T-helper 17 cell (primary cell): ENCODE results near the gene SPOCK1. TPM values are rescaled to one million over a fixed set of nuclear protein-coding genes. Genes with fewer than 3 reads are reported as not detected.

Experiments
- ATAC-seq: fragments of 150-1000 bp; cut with Tn5 transposase; 2 replicates; pipeline ENCODE4 v1.10.0; 2021; ENCODE audit warnings: mild to moderate bottlenecking, moderate library complexity
- DNase-seq, 3 donors: peaks; one replicate each; pipeline versions ENCODE4 v3.0.0 to v3.0.0-alpha.2; 2020 to 2021
- H3K9me3 ChIP-seq: one replicate; pipeline ENCODE4 v1.7.0; 2013; ENCODE audit warnings: low read length, mild to moderate bottlenecking; ENCODE audit not compliant: control insufficient read depth, poor library complexity, severe bottlenecking
- H3K27ac Mint-ChIP-seq: one replicate; pipeline ENCODE4 v1.8.0; 2022; ENCODE audit warnings: mild to moderate bottlenecking, moderate library complexity, mixed read lengths
- H3K27me3 Mint-ChIP-seq: one replicate; pipeline ENCODE4 v1.8.0; 2022; ENCODE audit warnings: mixed read lengths
- H3K36me3 Mint-ChIP-seq: one replicate; pipeline ENCODE4 v1.8.0; 2022; ENCODE audit warnings: low read depth, mixed read lengths
- H3K4me1 Mint-ChIP-seq: one replicate; pipeline ENCODE4 v1.8.0; 2022; ENCODE audit warnings: mild to moderate bottlenecking, mixed read lengths
- H3K4me3 Mint-ChIP-seq: one replicate; pipeline ENCODE4 v1.8.0; 2022; ENCODE audit warnings: mild to moderate bottlenecking, moderate library complexity, mixed read lengths
- total RNA-seq, 4 donors: library from RNA in 2 of 4; stranded (reverse) in 2 of 4; gene quantifications; one replicate each; pipeline ENCODE4 v1.2.3 and lab custom pipeline; 2022 to 2026

SPOCK1 gene
- total RNA-seq, 2 donors from 2014 or later, result not detected

DNA sequence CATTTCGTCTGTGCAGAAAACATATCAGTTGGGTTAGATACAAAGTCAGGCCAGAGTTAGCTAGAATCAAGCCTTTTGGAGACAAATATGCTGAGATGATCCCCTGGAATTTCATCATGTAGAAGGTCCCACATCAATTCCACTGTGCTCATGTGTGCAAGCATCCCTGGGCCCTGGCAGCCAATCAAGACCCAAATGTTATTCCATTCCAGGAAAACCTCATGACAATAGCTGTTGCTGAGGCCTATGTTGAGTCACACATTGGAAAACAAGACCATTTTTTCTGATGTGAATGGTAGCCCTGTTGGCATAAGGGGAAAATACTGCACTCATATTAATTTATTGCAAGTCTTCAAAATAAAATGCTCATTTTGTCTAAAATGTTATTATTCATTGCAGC is 11.5 kb downstream of the SPOCK1 start:
- peaks cover 2% of the 10 kb centered on the region for H3K4me1 Mint-ChIP-seq
- no peak overlapping the region for H3K4me3 Mint-ChIP-seq
- H3K36me3 Mint-ChIP-seq, result no peaks in the 10 kb centered on the region
- H3K9me3 ChIP-seq, result no peaks in the 10 kb centered on the region
- ATAC-seq, result no peak
- H3K27me3 Mint-ChIP-seq, result peaks cover 17% of the 10 kb centered on the region
- no peak for DNase-seq
- no peak overlapping the region for H3K27ac Mint-ChIP-seq

DNA sequence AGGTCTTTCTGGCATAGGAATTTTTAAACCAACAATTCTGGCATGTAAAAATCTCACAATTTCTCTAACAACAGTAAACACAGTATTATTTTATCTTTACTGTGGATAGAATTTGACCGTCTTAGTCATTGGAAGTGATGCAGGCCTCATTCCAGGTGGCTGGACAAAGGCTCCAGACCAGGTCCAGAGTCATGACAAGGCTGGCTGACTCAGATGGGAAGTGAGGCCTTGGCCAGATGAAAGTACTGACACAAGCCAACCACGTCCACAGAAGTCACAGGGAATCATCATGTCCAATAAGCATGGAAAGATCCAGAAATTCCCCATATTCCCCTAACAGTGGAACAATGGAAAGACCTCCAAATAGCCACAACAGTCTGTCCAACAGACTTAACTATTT is 12.4 kb downstream of the SPOCK1 start:
- DNase-seq, result no peak
- ATAC-seq, result no peak
- H3K4me1 Mint-ChIP-seq, result peaks cover 2% of the 10 kb centered on the region
- no peak overlapping the region for H3K4me3 Mint-ChIP-seq
- H3K27me3 Mint-ChIP-seq, result peaks cover 17% of the 10 kb centered on the region
- H3K36me3 Mint-ChIP-seq, result no peaks in the 10 kb centered on the region
- H3K27ac Mint-ChIP-seq, result no peak overlapping the region
- no peaks in the 10 kb centered on the region for H3K9me3 ChIP-seq

DNA sequence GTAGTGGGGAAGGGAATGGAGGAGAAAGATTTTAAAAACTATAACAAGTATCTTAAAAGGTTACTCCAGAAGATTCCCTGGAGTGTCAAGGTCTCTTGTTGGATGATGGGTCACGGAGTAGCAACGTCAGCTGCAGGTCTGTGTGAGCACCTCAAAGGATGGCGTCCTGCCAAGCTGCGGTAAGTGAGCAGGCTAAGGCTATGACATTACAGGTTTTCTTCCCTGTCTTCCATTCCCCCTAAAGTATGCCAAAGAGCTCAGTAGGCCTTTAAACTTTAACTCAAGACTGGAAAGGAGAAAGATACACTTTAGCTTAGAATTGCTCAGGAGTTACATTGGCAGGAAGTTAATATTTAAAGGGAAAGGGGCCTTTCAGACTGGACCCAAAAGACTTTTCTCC is 17.5 kb downstream of the SPOCK1 start:
- no peak for ATAC-seq
- Mint-ChIP-seq H3K27ac (no peak overlapping the region), H3K4me1 (peaks cover 2% of the 10 kb centered on the region), H3K36me3 (no peaks in the 10 kb centered on the region), H3K4me3 (no peak overlapping the region), H3K27me3 (peaks cover 21% of the 10 kb centered on the region)
- peaks cover 2% of the 10 kb centered on the region for H3K9me3 ChIP-seq
- no peak for DNase-seq

DNA sequence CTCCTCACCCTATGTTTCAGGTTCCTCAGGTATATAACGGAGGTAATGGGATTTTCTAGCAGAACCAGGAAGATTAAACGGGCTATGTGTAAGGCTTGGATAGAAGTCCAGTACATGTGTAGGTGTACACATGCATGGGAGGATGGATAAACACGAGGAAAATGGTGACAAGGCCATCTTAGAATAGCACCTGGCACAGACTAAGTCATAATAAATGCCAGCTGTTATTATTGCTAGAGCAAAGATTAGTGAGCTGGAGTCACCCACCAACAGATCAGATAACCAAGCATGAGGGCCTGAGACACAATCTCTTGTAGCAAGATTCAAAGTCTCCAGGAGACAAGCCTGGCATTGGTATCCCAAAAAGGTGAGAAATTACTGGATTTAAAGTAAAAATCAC is 21.1 kb downstream of the SPOCK1 start:
- no peak for ATAC-seq
- H3K27ac Mint-ChIP-seq, result no peak overlapping the region
- no peak for DNase-seq
- H3K4me3 Mint-ChIP-seq, result no peak overlapping the region
- H3K27me3 Mint-ChIP-seq, result peaks cover 12% of the 10 kb centered on the region
- H3K9me3 ChIP-seq, result peaks cover 2% of the 10 kb centered on the region
- H3K4me1 Mint-ChIP-seq, result peaks cover 2% of the 10 kb centered on the region
- H3K36me3 Mint-ChIP-seq, result no peaks in the 10 kb centered on the region

DNA sequence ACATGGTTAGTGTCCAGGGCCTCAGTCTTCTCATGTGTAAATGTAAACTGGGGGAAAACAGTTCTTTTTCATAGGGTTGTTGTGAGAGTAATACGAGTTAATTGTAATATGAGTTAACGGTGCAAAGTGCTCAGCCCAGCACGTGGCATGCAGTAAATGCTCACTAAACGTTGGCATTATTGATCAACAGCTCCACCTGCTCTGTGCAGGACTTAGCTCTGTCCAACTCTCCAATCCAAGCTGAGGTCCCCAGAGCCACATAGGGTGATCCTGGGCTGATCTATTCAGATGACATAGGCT is 28.3 kb downstream of the SPOCK1 start:
- Mint-ChIP-seq H3K36me3 (no peaks in the 10 kb centered on the region), H3K4me3 (no peak overlapping the region), H3K27ac (no peak overlapping the region), H3K4me1 (no peaks in the 10 kb centered on the region), H3K27me3 (peaks cover 40% of the 10 kb centered on the region)
- no peak for ATAC-seq
- no peak for DNase-seq
- H3K9me3 ChIP-seq, result no peaks in the 10 kb centered on the region

DNA sequence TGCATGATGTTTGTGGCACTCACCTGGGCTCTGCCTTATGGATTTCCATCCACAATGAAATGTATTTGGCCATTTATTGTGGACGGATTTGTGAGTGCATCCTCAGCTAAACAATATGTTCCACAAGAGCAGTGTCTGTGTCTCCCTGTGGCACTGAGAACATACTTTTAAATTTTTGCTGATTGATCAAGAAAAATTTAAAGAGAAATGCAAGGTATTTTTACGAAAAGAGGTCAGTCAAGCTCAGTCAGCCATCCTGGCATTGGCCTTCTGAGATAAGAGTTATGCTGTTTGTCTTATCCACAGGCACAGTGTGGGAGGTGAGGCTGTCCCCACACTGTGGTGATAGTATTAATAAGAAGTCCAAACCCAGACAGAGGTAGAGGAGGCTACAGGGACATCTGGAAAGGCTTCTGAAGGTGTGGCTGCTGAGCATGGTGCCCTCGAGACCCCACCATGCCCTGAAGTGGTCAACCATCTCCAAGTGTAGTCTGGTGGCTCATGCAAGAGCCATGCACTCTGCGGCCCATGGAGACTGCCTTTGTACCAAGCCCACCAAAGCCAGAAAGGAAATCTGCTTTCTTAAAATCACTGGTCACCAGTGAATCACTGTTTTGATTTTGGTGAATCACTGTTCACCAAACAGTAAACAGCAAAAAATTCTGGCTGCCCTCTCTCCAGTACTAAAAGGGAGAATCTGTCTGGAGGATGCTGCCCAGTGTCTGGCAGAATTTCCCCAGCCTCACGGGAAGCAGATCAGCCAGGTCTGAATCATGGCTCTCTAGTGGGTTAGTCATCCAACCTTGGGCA is 28.8 kb downstream of the SPOCK1 start:
- no peak for DNase-seq
- H3K27me3 Mint-ChIP-seq, result peaks cover 40% of the 10 kb centered on the region
- H3K9me3 ChIP-seq, result no peaks in the 10 kb centered on the region
- no peak overlapping the region for H3K27ac Mint-ChIP-seq
- no peak for ATAC-seq
- no peak overlapping the region for H3K4me3 Mint-ChIP-seq
- H3K4me1 Mint-ChIP-seq, result no peaks in the 10 kb centered on the region
- H3K36me3 Mint-ChIP-seq, result no peaks in the 10 kb centered on the region

DNA sequence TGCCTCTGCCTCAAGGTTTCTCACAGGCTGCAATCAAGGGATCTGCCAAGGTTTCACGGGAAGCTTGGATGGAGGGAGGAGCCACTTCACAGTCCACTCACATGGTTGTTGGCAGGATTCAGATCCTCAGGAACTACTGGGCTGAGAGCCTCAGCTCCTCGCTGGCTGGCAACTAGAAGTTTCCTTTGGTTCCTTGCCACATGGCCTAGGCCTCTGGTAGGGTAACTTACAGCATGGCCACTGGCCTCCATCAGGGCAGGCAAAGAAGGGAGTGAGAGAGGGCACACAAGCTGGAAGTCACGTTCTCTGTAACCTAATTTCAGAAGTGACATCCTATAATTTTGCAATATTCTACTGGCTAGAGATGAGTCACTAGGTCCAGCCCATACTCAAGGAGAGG is 32.2 kb downstream of the SPOCK1 start:
- DNase-seq, result no peak
- H3K27ac Mint-ChIP-seq, result no peak overlapping the region

DNA sequence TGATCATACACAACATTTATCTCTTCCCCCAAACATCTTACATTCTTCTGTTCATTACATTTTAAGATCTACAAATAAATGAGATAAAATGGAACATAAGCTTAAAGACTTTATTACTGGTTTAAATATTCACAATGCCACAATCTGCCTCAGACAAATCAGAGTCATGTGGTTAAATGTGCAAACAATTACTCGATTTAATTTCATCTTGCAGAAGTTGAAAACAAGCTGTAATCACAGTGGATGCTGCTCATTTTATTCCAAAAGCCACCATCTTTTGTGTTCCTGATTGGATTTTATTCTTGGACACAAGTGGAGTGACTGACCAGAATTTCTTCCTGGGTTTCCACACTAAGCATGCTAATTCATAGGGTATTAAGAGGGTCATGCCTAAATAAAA is 33.2 kb downstream of the SPOCK1 start:
- Mint-ChIP-seq H3K4me1 (no peaks in the 10 kb centered on the region), H3K36me3 (no peaks in the 10 kb centered on the region), H3K27ac (no peak overlapping the region), H3K27me3 (peaks cover 36% of the 10 kb centered on the region), H3K4me3 (no peak overlapping the region)
- DNase-seq (no peak), ATAC-seq (no peak)
- no peaks in the 10 kb centered on the region for H3K9me3 ChIP-seq

More for the DNA sequence above, 32.2 kb downstream of the SPOCK1 start:
- peaks cover 40% of the 10 kb centered on the region for H3K27me3 Mint-ChIP-seq
- H3K4me3 Mint-ChIP-seq, result no peak overlapping the region
- H3K4me1 Mint-ChIP-seq, result no peaks in the 10 kb centered on the region
- H3K36me3 Mint-ChIP-seq, result no peaks in the 10 kb centered on the region
- H3K9me3 ChIP-seq, result no peaks in the 10 kb centered on the region
- no peak for ATAC-seq

DNA sequence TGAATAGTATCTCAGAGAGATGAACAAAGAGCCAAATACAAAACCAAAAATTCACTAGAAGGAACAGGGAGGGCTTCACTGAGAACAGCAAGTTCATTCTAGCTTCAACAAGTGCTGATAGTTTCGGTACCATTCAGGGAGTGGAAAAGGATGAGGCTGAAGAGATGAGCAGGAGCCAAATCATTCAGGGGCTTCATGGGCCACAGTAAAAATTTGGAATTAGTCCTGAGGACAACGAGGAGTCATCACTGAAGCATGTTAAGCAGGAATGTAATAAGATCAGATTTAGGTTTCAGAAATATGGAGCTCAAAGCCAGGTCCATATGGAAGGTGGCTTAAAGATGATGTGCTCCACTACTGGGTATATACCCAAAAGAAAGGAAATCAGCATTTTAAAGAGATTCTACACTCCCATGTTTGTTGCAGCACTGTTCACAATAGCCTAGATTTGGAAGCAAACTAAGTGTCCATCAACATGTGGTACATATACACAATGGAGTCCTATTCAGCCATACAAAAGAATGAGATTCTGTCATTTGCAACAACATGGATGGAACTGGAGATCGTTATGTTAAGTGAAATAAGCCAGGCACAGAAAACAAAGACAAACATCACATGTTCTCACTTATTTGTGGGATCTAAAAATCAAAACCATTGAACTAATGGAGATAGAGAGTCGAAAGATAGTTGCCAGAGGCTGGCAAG is 36.2 kb downstream of the SPOCK1 start:
- Mint-ChIP-seq H3K27me3 (peaks cover 23% of the 10 kb centered on the region), H3K36me3 (no peaks in the 10 kb centered on the region), H3K27ac (no peak overlapping the region), H3K4me1 (no peaks in the 10 kb centered on the region), H3K4me3 (no peak overlapping the region)
- DNase-seq, result no peak
- no peak for ATAC-seq
- H3K9me3 ChIP-seq, result no peaks in the 10 kb centered on the region

DNA sequence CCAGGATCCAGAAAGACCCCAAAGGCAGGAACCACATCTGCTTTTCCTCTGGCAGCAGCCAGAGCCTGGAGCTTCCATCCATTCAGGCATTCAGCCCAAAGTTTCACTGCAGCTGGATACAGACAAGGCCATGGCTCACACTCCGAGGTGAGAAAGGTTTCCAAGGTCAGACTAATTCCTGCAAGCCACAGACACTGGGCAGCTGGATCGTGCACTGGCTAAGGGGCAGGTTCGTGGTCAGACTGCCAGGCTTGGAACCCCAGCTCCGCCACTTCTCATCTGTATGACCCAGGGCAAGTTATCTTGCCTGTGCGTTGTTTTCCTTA is 36.9 kb downstream of the SPOCK1 start:
- no peaks in the 10 kb centered on the region for H3K36me3 Mint-ChIP-seq
- peaks cover 16% of the 10 kb centered on the region for H3K27me3 Mint-ChIP-seq
- ATAC-seq (no peak), DNase-seq (no peak)
- H3K4me3 Mint-ChIP-seq, result no peak overlapping the region
- no peaks in the 10 kb centered on the region for H3K9me3 ChIP-seq
- H3K27ac Mint-ChIP-seq, result no peak overlapping the region
- H3K4me1 Mint-ChIP-seq, result no peaks in the 10 kb centered on the region

DNA sequence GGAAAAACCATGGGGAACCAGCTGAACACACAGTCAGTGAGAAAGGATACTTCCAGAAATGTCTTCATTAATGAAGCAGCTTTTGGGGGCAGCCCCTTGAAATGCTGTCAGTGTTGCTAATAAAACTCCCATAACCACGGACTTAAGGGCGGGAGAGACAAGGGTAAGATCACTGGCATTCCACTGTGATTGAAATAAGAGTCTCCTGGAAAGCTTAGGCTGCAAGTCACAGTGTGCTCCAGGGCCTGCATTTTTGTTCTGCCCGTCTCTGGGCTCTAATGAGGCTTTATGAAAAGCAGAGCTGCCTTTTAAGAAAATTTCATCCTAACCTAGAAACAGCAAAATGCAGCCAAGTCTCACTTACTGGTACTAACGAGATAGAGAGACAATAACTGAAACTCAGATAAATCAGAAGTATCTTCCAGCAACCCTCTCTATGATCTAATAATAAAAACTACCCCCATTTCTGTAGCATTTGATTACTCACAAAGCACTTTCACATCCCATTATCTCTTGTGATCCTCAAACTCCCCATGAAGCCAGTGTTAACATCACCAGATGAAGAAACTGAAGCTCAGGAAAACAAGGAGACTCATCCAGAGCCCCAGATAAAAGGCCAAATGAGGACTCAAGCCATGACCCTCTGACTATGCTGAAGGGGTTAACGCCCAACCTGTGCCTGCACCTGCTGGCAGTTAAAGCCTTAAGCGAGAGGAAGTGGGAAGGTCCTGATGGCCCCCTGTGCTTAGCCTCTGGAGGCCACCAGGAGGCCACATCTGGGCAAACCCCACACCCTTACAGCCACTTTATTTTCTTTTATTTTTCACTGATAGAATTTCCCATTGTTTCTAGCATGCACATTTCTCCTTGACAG is 37.5 kb downstream of the SPOCK1 start:
- H3K9me3 ChIP-seq, result no peaks in the 10 kb centered on the region
- H3K36me3 Mint-ChIP-seq, result no peaks in the 10 kb centered on the region
- ATAC-seq, result no peak
- H3K4me3 Mint-ChIP-seq, result no peak overlapping the region
- no peak overlapping the region for H3K27ac Mint-ChIP-seq
- no peaks in the 10 kb centered on the region for H3K4me1 Mint-ChIP-seq
- DNase-seq, result no peak
- peaks cover 14% of the 10 kb centered on the region for H3K27me3 Mint-ChIP-seq

DNA sequence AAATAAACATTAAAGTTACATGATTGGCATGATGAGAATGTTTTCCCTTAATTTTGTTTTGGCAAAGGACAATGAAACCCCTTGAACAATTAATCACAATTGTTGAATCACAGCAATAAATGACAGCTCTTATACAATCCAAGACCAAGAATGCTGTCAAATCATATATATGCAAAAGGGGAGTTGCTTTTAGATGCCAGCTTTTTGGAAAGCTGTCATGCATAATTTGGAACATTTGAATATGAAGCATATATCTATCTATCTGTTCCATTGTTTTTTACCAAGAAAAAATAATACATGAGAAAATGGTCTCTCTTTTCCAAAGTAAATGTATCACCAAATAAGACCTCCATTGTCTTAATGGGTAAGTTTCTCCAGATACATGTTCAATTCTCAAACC is 44.5 kb downstream of the SPOCK1 start:
- Mint-ChIP-seq H3K4me1 (no peaks in the 10 kb centered on the region), H3K27ac (no peak overlapping the region), H3K4me3 (no peak overlapping the region), H3K27me3 (no peaks in the 10 kb centered on the region), H3K36me3 (no peaks in the 10 kb centered on the region)
- ATAC-seq (no peak), DNase-seq (no peak)
- H3K9me3 ChIP-seq, result peaks cover 2% of the 10 kb centered on the region

DNA sequence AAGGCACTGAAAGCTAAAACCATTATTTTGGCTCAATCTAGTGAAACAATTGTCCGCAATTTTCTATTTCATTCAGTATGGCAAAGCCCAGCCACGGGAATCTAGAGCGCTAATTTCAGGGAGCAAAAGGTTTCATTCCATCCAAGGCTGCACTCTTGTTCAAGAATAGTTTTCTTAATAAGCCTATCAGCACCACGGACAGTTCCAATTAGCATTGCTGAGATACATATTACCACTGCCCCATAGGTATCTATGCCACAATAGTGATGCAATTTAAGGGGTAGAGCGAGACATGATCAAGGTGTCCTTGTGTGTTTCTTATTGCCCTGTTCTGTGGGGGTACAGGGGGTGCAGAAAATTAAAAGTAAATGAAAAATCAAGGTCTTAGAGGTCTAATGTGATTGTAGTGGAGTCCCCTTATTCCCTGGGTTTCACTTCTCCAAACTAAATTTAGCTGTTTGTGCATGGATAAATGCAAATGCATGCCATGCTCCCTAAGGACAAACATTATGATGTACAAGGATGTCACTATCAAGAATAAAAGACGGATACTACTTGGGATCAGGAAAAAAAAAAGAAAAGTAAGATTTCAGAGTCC is 45.5 kb downstream of the SPOCK1 start:
- ATAC-seq (no peak), DNase-seq (no peak)
- H3K27me3 Mint-ChIP-seq, result peaks cover 8% of the 10 kb centered on the region
- H3K36me3 Mint-ChIP-seq, result no peaks in the 10 kb centered on the region
- peaks cover 2% of the 10 kb centered on the region for H3K9me3 ChIP-seq
- no peaks in the 10 kb centered on the region for H3K4me1 Mint-ChIP-seq
- H3K27ac Mint-ChIP-seq, result no peak overlapping the region
- no peak overlapping the region for H3K4me3 Mint-ChIP-seq
